Dedifferentiated amniotic fluid mesenchymal stem cell (primary cell): Measurements from ENCODE around the gene RASSF5.

Experiments used
- DNase-seq: peaks from one replicate; pipeline ENCODE4 v3.0.0-alpha.2; 2016; ENCODE audit errors: extremely low spot score

RASSF5 gene

GRCh38 chr1:206514813-206515387, 7.6 kb downstream of the RASSF5 start:
- DNase-seq = no peak

- DNase-seq = no peak
Observed at GRCh38 chr1:206516728-206516990, 9.3 kb downstream of the RASSF5 start.

- DNase-seq = no peak
Observed at GRCh38 chr1:206517784-206518183, 10.5 kb downstream of the RASSF5 start.

GRCh38 chr1:206518206-206518605, 10.9 kb downstream of the RASSF5 start:
- DNase-seq = no peak

- no peak for DNase-seq
Observed at GRCh38 chr1:206518743-206519142, 11.4 kb downstream of the RASSF5 start.

GRCh38 chr1:206521127-206521526, 13.8 kb downstream of the RASSF5 start:
- DNase-seq = no peak

- DNase-seq = no peak
Observed at GRCh38 chr1:206521694-206522402, 14.5 kb downstream of the RASSF5 start.

GRCh38 chr1:206524739-206525364, 17.5 kb downstream of the RASSF5 start:
- DNase-seq = no peak

GRCh38 chr1:206526064-206526911, 19.0 kb downstream of the RASSF5 start:
- DNase-seq = no peak

- DNase-seq = no peak
Observed at GRCh38 chr1:206529425-206529824, 22.1 kb downstream of the RASSF5 start.

GRCh38 chr1:206532368-206532767, 25.0 kb downstream of the RASSF5 start:
- no peak for DNase-seq

- DNase-seq = no peak
Observed at GRCh38 chr1:206534552-206534951, 27.2 kb downstream of the RASSF5 start.

GRCh38 chr1:206535853-206536188, 28.5 kb downstream of the RASSF5 start:
- DNase-seq = no peak

- no peak for DNase-seq
Observed at GRCh38 chr1:206537141-206537540, 29.8 kb downstream of the RASSF5 start.

- no peak for DNase-seq
Observed at GRCh38 chr1:206538086-206538770, 30.9 kb downstream of the RASSF5 start.

- no peak for DNase-seq
Observed at GRCh38 chr1:206538901-206539640, 31.7 kb downstream of the RASSF5 start.

- no peak for DNase-seq
Observed at GRCh38 chr1:206540044-206540780, 32.9 kb downstream of the RASSF5 start.

- DNase-seq = no peak
Observed at GRCh38 chr1:206541236-206541833, 34.0 kb downstream of the RASSF5 start.

- peak; percentile 31 for DNase-seq
Observed at GRCh38 chr1:206544562-206545257, 37.4 kb downstream of the RASSF5 start.

GRCh38 chr1:206545351-206545750, 38.0 kb downstream of the RASSF5 start:
- DNase-seq = no peak
